HepG2 (cell line): ENCODE measurements around the gene BCAM. TPM values are rescaled to one million over a fixed set of nuclear protein-coding genes. Genes with fewer than 3 reads are reported as not detected.

Source experiments
- BCLAF1 ChIP-seq: fragments of 450-650 bp; IDR thresholded peaks from 2 replicates; pipeline ENCODE4 v1.6.1; 2017; ENCODE audit warnings: mild to moderate bottlenecking
- CCAR2 ChIP-seq: fragments of 200-400 bp; formaldehyde crosslinking; optimal IDR thresholded peaks from 2 replicates; pipeline ENCODE3; 2018; ENCODE audit warnings: low read depth, mild to moderate bottlenecking, low read length, moderate library complexity
- CHD2 ChIP-seq: IDR thresholded peaks from 2 replicates; pipeline ENCODE4 v1.6.1; 2011; ENCODE audit warnings: low read depth, low read length, improper control_type of control experiment
- DRAP1 ChIP-seq: IDR thresholded peaks from 2 replicates; pipeline ENCODE4 v1.6.1; 2016; ENCODE audit warnings: missing genetic modification reagents, missing compliant biosample characterization
- ETS1 ChIP-seq: sonication (generic); formaldehyde crosslinking; IDR thresholded peaks from 2 replicates; pipeline ENCODE4 v1.4.0; 2020; ENCODE audit warnings: missing genetic modification reagents
- FOXC1 ChIP-seq: sonication (generic); formaldehyde crosslinking; IDR thresholded peaks from 2 replicates; pipeline ENCODE4 v1.8.0; 2022; ENCODE audit warnings: mild to moderate bottlenecking, missing genetic modification reagents, borderline replicate concordance
- HOMEZ ChIP-seq: IDR thresholded peaks from 2 replicates; pipeline ENCODE4 v1.6.1; 2016; ENCODE audit warnings: low read depth
- NFIC ChIP-seq: IDR thresholded peaks from 2 replicates; pipeline ENCODE4 v1.6.1; 2012; ENCODE audit warnings: mild to moderate bottlenecking, low read length, inconsistent platforms
- POGZ ChIP-seq: sonication (generic); formaldehyde crosslinking; IDR thresholded peaks from 2 replicates; pipeline ENCODE4 v1.4.0; 2020; ENCODE audit warnings: mild to moderate bottlenecking, missing genetic modification reagents
- SETDB1 ChIP-seq: sonication (generic); formaldehyde crosslinking; IDR thresholded peaks from 2 replicates; pipeline ENCODE4 v1.5.1; 2020; ENCODE audit warnings: missing genetic modification reagents, mild to moderate bottlenecking, borderline replicate concordance
- TAF1 ChIP-seq: sonication (generic); formaldehyde crosslinking; IDR thresholded peaks from 2 replicates; pipeline ENCODE4 v1.4.0; 2020; ENCODE audit warnings: missing genetic modification reagents
- TBX3 ChIP-seq: fragments of 450-650 bp; IDR thresholded peaks from 2 replicates; pipeline ENCODE4 v1.6.1; 2017; ENCODE audit warnings: antibody characterized with exemption, mild to moderate bottlenecking, inconsistent platforms, borderline replicate concordance
- TEAD3 ChIP-seq: optimal IDR thresholded peaks from 2 replicates; pipeline ENCODE3; 2016; ENCODE audit warnings: borderline replicate concordance
- TIGD3 ChIP-seq: sonication (generic); formaldehyde crosslinking; IDR thresholded peaks from 2 replicates; pipeline ENCODE4 v1.5.1; 2020; ENCODE audit warnings: mild to moderate bottlenecking, missing genetic modification reagents, borderline replicate concordance
- ZBTB2 ChIP-seq: sonication (generic); formaldehyde crosslinking; IDR thresholded peaks from 2 replicates; pipeline ENCODE4 v1.8.0; 2022; ENCODE audit warnings: low read depth, missing genetic modification reagents
- ZGPAT ChIP-seq: IDR thresholded peaks from 2 replicates; pipeline ENCODE4 v1.6.1; 2016; ENCODE audit warnings: mild to moderate bottlenecking
- ZNF615 ChIP-seq: sonication (generic); formaldehyde crosslinking; IDR thresholded peaks from 2 replicates; pipeline ENCODE4 v1.5.0; 2020; ENCODE audit warnings: mild to moderate bottlenecking, missing genetic modification reagents, borderline replicate concordance
- ZSCAN21 ChIP-seq: sonication (generic); formaldehyde crosslinking; IDR thresholded peaks from 2 replicates; pipeline ENCODE4 v1.8.0; 2022; ENCODE audit warnings: mild to moderate bottlenecking, missing genetic modification reagents, moderate library complexity, borderline replicate concordance
- polyA plus RNA-seq, 8 experiments: library from polyadenylated mRNA; depleted of rRNA in 3 of 8; stranded (reverse) in 7 of 8; unstranded in 1 of 8; fragments of >200 nt; fragmentation: Illumina TruSeq in 4 of 8; extraction: Trizol in 4 of 8; gene quantifications; 2 replicates each; pipeline versions ENCODE4 v1.2.1 to v1.2.3, GENCODE V29; 2011 to 2016; ENCODE audit warnings: low read depth in 4 of 8, missing spikeins in 1 of 8, mixed read lengths in 1 of 8; ENCODE audit not compliant: insufficient read depth in 1 of 8
- total RNA-seq, 5 experiments: library from RNA; depleted of rRNA; stranded (reverse); fragments of >200 nt; fragmentation: Illumina TruSeq; extraction: Trizol; gene quantifications; 2 replicates each; pipeline ENCODE4 v1.2.3, GENCODE V29; 2016; ENCODE audit warnings: low read depth in 1 of 5

The BCAM gene
- total and polyA plus RNA-seq, 2 of the 13 experiments (the other 11 are each of a cell fraction or from before 2014, with no cell fraction given) = 51.2 to 62.7 TPM

- TF ChIP-seq CHD2 = no peak
- TF ChIP-seq ETS1 (CRISPR knock-in tag) = no peak
- TF ChIP-seq POGZ (CRISPR knock-in tag) = no peak
- TF ChIP-seq BCLAF1 = no peak
- TF ChIP-seq TIGD3 (CRISPR knock-in tag) = no peak
- TF ChIP-seq ZBTB2 = no peak
- TF ChIP-seq TAF1 = peak; percentile 49
- no peak for TF ChIP-seq ZSCAN21
- no peak for TF ChIP-seq HOMEZ (CRISPR knock-in tag)
- TF ChIP-seq TBX3 = no peak
- TF ChIP-seq ZGPAT (CRISPR knock-in tag) = no peak; the same call in 1 of the 2 replicates
- no peak for TF ChIP-seq DRAP1
- no peak for TF ChIP-seq SETDB1 (CRISPR knock-in tag)
- no peak for TF ChIP-seq CCAR2
- TF ChIP-seq ZNF615 (CRISPR knock-in tag) = no peak
- peak; percentile 79 for TF ChIP-seq TEAD3 (CRISPR knock-in tag)
- no peak for TF ChIP-seq NFIC
- TF ChIP-seq FOXC1 (CRISPR knock-in tag) = no peak
These were observed 37.7 kb downstream of the BCAM start (continued) for GRCh38 chr19:44846455-44847143.
